ENCODE measurements around the gene RAD52.

The RAD52 gene

GRCh38 chr12:968545-968944 lies 19.1 kb upstream of the RAD52 start:
- H3K4me1 ChIP-seq (ENCODE audit: control insufficient read depth, insufficient read depth, low read length): peaks cover 6% of the 10 kb centered on the region
- 16 to 66% methylated on average over 1 to 2 of the region's 4 CpGs for WGBS, 2 experiments

GRCh38 chr12:967641-968040 lies 18.1 kb upstream of the RAD52 start:
- no peak overlapping the region for H3K4me3 ChIP-seq (ENCODE audit: insufficient read depth, low read depth, low read length)
- 84 to 86% methylated on average over 9 of the region's 9 CpGs for WGBS, 2 experiments
- no peaks in the 10 kb centered on the region for H3K9me3 ChIP-seq (ENCODE audit: control insufficient read depth, low read length)
- H3K27ac ChIP-seq (ENCODE audit: insufficient read depth, low read depth, low read length, poor library complexity, severe bottlenecking): no peak overlapping the region
- peaks cover 6% of the 10 kb centered on the region for H3K4me1 ChIP-seq (ENCODE audit: control insufficient read depth, insufficient read depth, low read length)
- no peaks in the 10 kb centered on the region for H3K36me3 ChIP-seq (ENCODE audit: control insufficient read depth, insufficient read depth, low read length)
- no peaks in the 10 kb centered on the region for H3K27me3 ChIP-seq (ENCODE audit: control insufficient read depth, insufficient read depth, low read length, poor library complexity, severe bottlenecking)

More at GRCh38 chr12:968545-968944, 19.1 kb upstream of the RAD52 start:
- Histone ChIP-seq H3K27me3 (ENCODE audit: control insufficient read depth, insufficient read depth, low read length, poor library complexity, severe bottlenecking) (no peaks in the 10 kb centered on the region), H3K27ac (ENCODE audit: insufficient read depth, low read depth, low read length, poor library complexity, severe bottlenecking) (no peak overlapping the region), H3K36me3 (ENCODE audit: control insufficient read depth, insufficient read depth, low read length) (no peaks in the 10 kb centered on the region), H3K9me3 (ENCODE audit: control insufficient read depth, low read length) (no peaks in the 10 kb centered on the region), H3K4me3 (ENCODE audit: insufficient read depth, low read depth, low read length) (no peak overlapping the region)

GRCh38 chr12:966724-967123 lies 17.2 kb upstream of the RAD52 start:
- Histone ChIP-seq H3K9me3 (ENCODE audit: control insufficient read depth, low read length) (no peaks in the 10 kb centered on the region), H3K27ac (ENCODE audit: insufficient read depth, low read depth, low read length, poor library complexity, severe bottlenecking) (no peak overlapping the region)
- WGBS, 2 experiments: 96 to 97% methylated on average over 5 to 6 of the region's 6 CpGs

GRCh38 chr12:958588-959123 lies 9.2 kb upstream of the RAD52 start:
- Histone ChIP-seq H3K27me3 (ENCODE audit: control insufficient read depth, insufficient read depth, low read length, poor library complexity, severe bottlenecking) (no peaks in the 10 kb centered on the region), H3K9me3 (ENCODE audit: control insufficient read depth, low read length) (no peaks in the 10 kb centered on the region), H3K27ac (ENCODE audit: insufficient read depth, low read depth, low read length, poor library complexity, severe bottlenecking) (no peak overlapping the region), H3K4me3 (ENCODE audit: insufficient read depth, low read depth, low read length) (no peak overlapping the region), H3K4me1 (ENCODE audit: control insufficient read depth, insufficient read depth, low read length) (peaks cover 6% of the 10 kb centered on the region), H3K36me3 (ENCODE audit: control insufficient read depth, insufficient read depth, low read length) (no peaks in the 10 kb centered on the region)
- 60 to 69% methylated on average over 8 of the region's 8 CpGs for whole genome bisulfite sequencing, 2 experiments

More at GRCh38 chr12:966724-967123, 17.2 kb upstream of the RAD52 start:
- Histone ChIP-seq H3K4me3 (ENCODE audit: insufficient read depth, low read depth, low read length) (no peak overlapping the region), H3K36me3 (ENCODE audit: control insufficient read depth, insufficient read depth, low read length) (no peaks in the 10 kb centered on the region), H3K4me1 (ENCODE audit: control insufficient read depth, insufficient read depth, low read length) (peaks cover 6% of the 10 kb centered on the region), H3K27me3 (ENCODE audit: control insufficient read depth, insufficient read depth, low read length, poor library complexity, severe bottlenecking) (no peaks in the 10 kb centered on the region)

DNA sequence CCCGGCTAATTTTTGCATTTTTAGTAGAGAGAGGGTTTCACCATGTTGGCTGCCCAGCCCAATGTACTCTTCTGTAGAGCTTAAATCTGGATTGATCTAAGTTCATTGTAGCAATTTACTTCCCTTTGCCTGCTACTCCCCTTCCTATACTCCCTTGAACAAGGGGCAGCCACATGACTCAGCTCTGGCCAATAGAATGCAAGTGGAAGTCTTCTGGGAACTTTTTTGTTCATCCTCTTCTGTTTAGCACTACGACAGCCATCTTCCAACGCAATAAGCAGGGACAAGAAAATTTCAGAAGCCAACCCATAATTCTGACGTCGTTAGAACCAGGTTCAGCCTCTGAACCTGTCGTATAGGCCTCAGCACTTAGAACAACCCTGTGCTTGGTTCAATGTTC lies 6.4 kb upstream of the RAD52 start:
- no peaks in the 10 kb centered on the region for H3K36me3 ChIP-seq (ENCODE audit: control insufficient read depth, insufficient read depth, low read length)
- H3K27ac ChIP-seq (ENCODE audit: insufficient read depth, low read depth, low read length, poor library complexity, severe bottlenecking): no peak overlapping the region
- WGBS, 2 experiments: 94 to 96% methylated on average over 6 of the region's 6 CpGs
- H3K4me1 ChIP-seq (ENCODE audit: control insufficient read depth, insufficient read depth, low read length): peaks cover 6% of the 10 kb centered on the region
- no peaks in the 10 kb centered on the region for H3K27me3 ChIP-seq (ENCODE audit: control insufficient read depth, insufficient read depth, low read length, poor library complexity, severe bottlenecking)
- no peaks in the 10 kb centered on the region for H3K9me3 ChIP-seq (ENCODE audit: control insufficient read depth, low read length)
- H3K4me3 ChIP-seq (ENCODE audit: insufficient read depth, low read depth, low read length): no peak overlapping the region

DNA sequence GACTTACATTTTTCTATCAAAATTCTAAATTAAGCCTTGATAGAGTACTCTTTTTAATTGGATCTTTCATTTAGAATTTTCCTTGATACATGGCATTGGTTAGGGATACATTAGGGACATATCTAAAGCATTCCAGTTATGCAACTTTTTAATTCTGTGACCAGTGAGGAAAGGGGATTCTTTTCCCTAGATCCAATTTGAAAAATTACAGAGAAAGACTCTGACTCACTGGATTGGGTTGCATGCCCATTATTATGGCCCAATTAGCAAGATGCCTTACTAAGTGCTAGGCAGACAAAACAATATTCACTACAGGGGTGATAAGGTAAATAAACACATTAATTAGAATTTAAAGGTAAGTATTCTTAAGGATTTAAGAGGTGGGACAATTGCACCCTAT lies 5.2 kb upstream of the RAD52 start:
- H3K36me3 ChIP-seq (ENCODE audit: control insufficient read depth, insufficient read depth, low read length): no peaks in the 10 kb centered on the region
- no peak overlapping the region for H3K27ac ChIP-seq (ENCODE audit: insufficient read depth, low read depth, low read length, poor library complexity, severe bottlenecking)
- H3K9me3 ChIP-seq (ENCODE audit: control insufficient read depth, low read length): no peaks in the 10 kb centered on the region
- peaks cover 6% of the 10 kb centered on the region for H3K4me1 ChIP-seq (ENCODE audit: control insufficient read depth, insufficient read depth, low read length)
- no peaks in the 10 kb centered on the region for H3K27me3 ChIP-seq (ENCODE audit: control insufficient read depth, insufficient read depth, low read length, poor library complexity, severe bottlenecking)
- no peak overlapping the region for H3K4me3 ChIP-seq (ENCODE audit: insufficient read depth, low read depth, low read length)

GRCh38 chr12:953776-954175 lies 4.3 kb upstream of the RAD52 start:
- WGBS, 2 experiments: 94 to 98% methylated on average over 6 of the region's 7 CpGs
- Histone ChIP-seq H3K27me3 (ENCODE audit: control insufficient read depth, insufficient read depth, low read length, poor library complexity, severe bottlenecking) (no peaks in the 10 kb centered on the region), H3K4me3 (ENCODE audit: insufficient read depth, low read depth, low read length) (no peak overlapping the region), H3K36me3 (ENCODE audit: control insufficient read depth, insufficient read depth, low read length) (no peaks in the 10 kb centered on the region), H3K9me3 (ENCODE audit: control insufficient read depth, low read length) (no peaks in the 10 kb centered on the region), H3K4me1 (ENCODE audit: control insufficient read depth, insufficient read depth, low read length) (peaks cover 5% of the 10 kb centered on the region), H3K27ac (ENCODE audit: insufficient read depth, low read depth, low read length, poor library complexity, severe bottlenecking) (no peak overlapping the region)

DNA sequence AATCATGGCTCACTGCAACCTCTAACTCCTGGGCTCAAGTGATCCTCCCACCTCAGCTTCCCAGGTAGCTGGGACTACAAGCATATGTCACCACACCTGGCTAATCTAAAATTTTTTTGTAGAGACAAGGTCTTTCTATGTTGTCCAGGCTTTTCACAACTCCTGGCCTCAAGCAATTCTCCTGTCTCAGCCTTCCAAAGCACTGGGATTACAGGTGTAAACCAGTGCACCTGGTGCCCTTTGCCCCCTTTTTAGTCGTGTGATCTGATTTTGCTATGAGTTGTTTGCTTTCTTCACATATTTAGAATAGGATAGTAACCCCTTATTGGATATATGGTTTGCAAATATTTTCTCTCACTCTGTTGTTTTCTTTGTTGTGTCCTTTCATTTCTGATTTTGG lies 1.7 kb upstream of the RAD52 start:
- Histone ChIP-seq H3K4me3 (ENCODE audit: insufficient read depth, low read depth, low read length) (no peak overlapping the region), H3K27me3 (ENCODE audit: control insufficient read depth, insufficient read depth, low read length, poor library complexity, severe bottlenecking) (no peaks in the 10 kb centered on the region), H3K27ac (ENCODE audit: insufficient read depth, low read depth, low read length, poor library complexity, severe bottlenecking) (no peak overlapping the region), H3K4me1 (ENCODE audit: control insufficient read depth, insufficient read depth, low read length) (no peaks in the 10 kb centered on the region), H3K9me3 (ENCODE audit: control insufficient read depth, low read length) (no peaks in the 10 kb centered on the region), H3K36me3 (ENCODE audit: control insufficient read depth, insufficient read depth, low read length) (no peaks in the 10 kb centered on the region)
- WGBS, 2 experiments: 81% methylated on average over 1 of the region's 1 CpG; no CpG with 5 or more reads in 1 of the 2 experiments

DNA sequence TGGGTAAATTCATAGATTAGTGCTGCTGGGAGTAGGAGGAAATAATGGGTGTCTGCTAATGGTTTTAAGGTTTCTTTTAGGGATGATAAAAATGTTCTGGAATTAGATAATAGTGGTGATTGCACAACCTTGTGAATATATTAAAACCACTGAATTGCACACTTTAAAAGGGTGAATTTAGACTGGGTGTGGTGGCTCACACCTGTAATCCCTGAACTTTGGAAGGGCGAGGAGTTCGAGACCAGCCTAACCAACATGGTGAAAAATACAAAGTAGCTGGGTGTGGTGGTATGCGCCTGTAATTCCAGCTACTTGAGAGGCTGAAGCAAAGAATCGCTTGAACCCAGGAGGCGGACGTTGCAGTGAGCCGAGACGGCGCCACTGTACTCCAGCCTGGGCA lies 1.3 kb downstream of the RAD52 start:
- Histone ChIP-seq H3K4me3 (ENCODE audit: insufficient read depth, low read depth, low read length) (peak overlapping the region; percentile 96), H3K27ac (ENCODE audit: insufficient read depth, low read depth, low read length, poor library complexity, severe bottlenecking) (no peak overlapping the region), H3K9me3 (ENCODE audit: control insufficient read depth, low read length) (no peaks in the 10 kb centered on the region), H3K36me3 (ENCODE audit: control insufficient read depth, insufficient read depth, low read length) (no peaks in the 10 kb centered on the region), H3K4me1 (ENCODE audit: control insufficient read depth, insufficient read depth, low read length) (no peaks in the 10 kb centered on the region), H3K27me3 (ENCODE audit: control insufficient read depth, insufficient read depth, low read length, poor library complexity, severe bottlenecking) (no peaks in the 10 kb centered on the region)
- WGBS, 2 experiments: 91 to 93% methylated on average over 9 of the region's 9 CpGs

GRCh38 chr12:946631-947030 lies 2.9 kb downstream of the RAD52 start:
- H3K9me3 ChIP-seq (ENCODE audit: control insufficient read depth, low read length): no peaks in the 10 kb centered on the region
- no peak overlapping the region for H3K4me3 ChIP-seq (ENCODE audit: insufficient read depth, low read depth, low read length)
- H3K36me3 ChIP-seq (ENCODE audit: control insufficient read depth, insufficient read depth, low read length): no peaks in the 10 kb centered on the region
- no peaks in the 10 kb centered on the region for H3K27me3 ChIP-seq (ENCODE audit: control insufficient read depth, insufficient read depth, low read length, poor library complexity, severe bottlenecking)
- H3K27ac ChIP-seq (ENCODE audit: insufficient read depth, low read depth, low read length, poor library complexity, severe bottlenecking): no peak overlapping the region
- 94% methylated on average over 6 of the region's 6 CpGs for WGBS, 2 experiments
- H3K4me1 ChIP-seq (ENCODE audit: control insufficient read depth, insufficient read depth, low read length): no peaks in the 10 kb centered on the region

DNA sequence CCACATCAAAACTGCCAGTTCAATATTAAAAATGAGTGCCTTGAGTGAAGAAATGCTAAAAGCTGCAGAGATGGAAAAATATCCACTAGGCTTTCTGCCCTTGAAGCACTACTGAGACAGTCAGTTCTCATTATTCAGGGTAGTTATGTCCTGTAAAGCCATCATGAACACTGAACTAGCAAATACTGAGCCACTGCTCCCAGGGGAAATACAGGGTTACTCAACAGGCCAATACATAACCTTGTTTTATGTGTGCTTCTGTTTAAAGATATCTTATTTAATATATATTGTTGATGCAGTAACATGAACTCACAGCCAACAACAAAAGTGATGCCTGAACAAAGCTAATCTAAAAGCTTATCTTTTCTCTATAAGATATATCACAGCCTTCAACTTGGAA lies 3.3 kb downstream of the RAD52 start:
- H3K9me3 ChIP-seq (ENCODE audit: control insufficient read depth, low read length): no peaks in the 10 kb centered on the region
- H3K4me1 ChIP-seq (ENCODE audit: control insufficient read depth, insufficient read depth, low read length): no peaks in the 10 kb centered on the region
- H3K27ac ChIP-seq (ENCODE audit: insufficient read depth, low read depth, low read length, poor library complexity, severe bottlenecking): no peak overlapping the region

More for the DNA sequence above, 3.3 kb downstream of the RAD52 start:
- Histone ChIP-seq H3K27me3 (ENCODE audit: control insufficient read depth, insufficient read depth, low read length, poor library complexity, severe bottlenecking) (no peaks in the 10 kb centered on the region), H3K4me3 (ENCODE audit: insufficient read depth, low read depth, low read length) (no peak overlapping the region), H3K36me3 (ENCODE audit: control insufficient read depth, insufficient read depth, low read length) (no peaks in the 10 kb centered on the region)

Measured in ectodermal cell (in vitro differentiated cells).